Right cardiac atrium (tissue), 5 donors: ENCODE measurements around the gene HBE1. TPM values are rescaled to one million over a fixed set of nuclear protein-coding genes. Genes with fewer than 3 reads are reported as not detected.

Experiments used
- polyA plus RNA-seq: library from polyadenylated mRNA; stranded (reverse); fragments of 200-250 nt; gene quantifications from one replicate; pipeline ENCODE4 v1.2.3, GENCODE V29; 2013
- total RNA-seq, 4 donors: library from RNA; stranded (reverse); fragmentation: NEBNext Ultra II Directional; extraction: Animal tissue kit (Norgen Biotek cat#: 25700); gene quantifications; one replicate each; pipeline ENCODE4 v1.2.1, GENCODE V29; 2021
- donor health status: healthy with polysubstance abuse.
- donor health status: DM: no; HTN: yes; CAD: no.
- donor health status: DM: no; HTN: no; CAD: no.
- donor health status: DM: no; HTN: yes; CAD: no; lungs with severe emphysema.
- donor health status: DM: yes; HTN: yes; CAD: no.

HBE1 gene
- total and polyA plus RNA-seq, 5 donors = 0.11 TPM; not detected in 4

Other genes with a start within 250 kb of the HBE1 start
- gene OR52J3, start 223.4 kb downstream of the HBE1 start, total RNA-seq = not detected
- gene OR52J3, start 223.4 kb downstream of the HBE1 start, polyA plus RNA-seq = not detected
- not detected for gene OR52E2, start 210.3 kb downstream of the HBE1 start, total RNA-seq
- not detected for gene OR52E2, start 210.3 kb downstream of the HBE1 start, polyA plus RNA-seq
- gene OR52E1, start 200.4 kb downstream of the HBE1 start, total RNA-seq = not detected
- not detected for gene OR52E1, start 200.4 kb downstream of the HBE1 start, polyA plus RNA-seq
- gene OR52A5, start 131.6 kb downstream of the HBE1 start, total RNA-seq = not detected
- gene OR52A5, start 131.6 kb downstream of the HBE1 start, polyA plus RNA-seq = not detected
- gene OR52A1, start 115.2 kb downstream of the HBE1 start, total RNA-seq = not detected
- gene OR52A1, start 115.2 kb downstream of the HBE1 start, polyA plus RNA-seq = not detected
- not detected for gene OR51V1, start 69.3 kb downstream of the HBE1 start, total RNA-seq
- not detected for gene OR51V1, start 69.3 kb downstream of the HBE1 start, polyA plus RNA-seq
- gene HBB, start 42.9 kb downstream of the HBE1 start, total RNA-seq = 100 to 1,000 TPM in 2 of 4 donors, 10 to 100 TPM in 2; 63.4 to 190 (median 100) TPM
- 3.0 TPM for gene HBB, start 42.9 kb downstream of the HBE1 start, polyA plus RNA-seq
- not detected for gene HBD, start 35.5 kb downstream of the HBE1 start, total RNA-seq
- not detected for gene HBD, start 35.5 kb downstream of the HBE1 start, polyA plus RNA-seq
- gene HBG1, start 20.1 kb downstream of the HBE1 start, total RNA-seq = not detected
- gene HBG1, start 20.1 kb downstream of the HBE1 start, polyA plus RNA-seq = not detected
- 1 to 10 TPM in 1 of 4 donors, under 1 TPM in 1, not detected in 2; 0.44 to 1.1 TPM for gene HBG2, start 15.2 kb downstream of the HBE1 start, total RNA-seq
- 0.27 TPM for gene HBG2, start 15.2 kb downstream of the HBE1 start, polyA plus RNA-seq
- gene OR51B4, start 32.0 kb upstream of the HBE1 start, total RNA-seq = not detected
- gene OR51B4, start 32.0 kb upstream of the HBE1 start, polyA plus RNA-seq = not detected
- not detected for gene OR51B2, start 54.4 kb upstream of the HBE1 start, total RNA-seq
- not detected for gene OR51B2, start 54.4 kb upstream of the HBE1 start, polyA plus RNA-seq
- under 1 TPM in 1 of 4 donors, not detected in 3; 0.33 TPM for gene OR51B5, start 73.6 kb upstream of the HBE1 start, total RNA-seq
- 0.14 TPM for gene OR51B5, start 73.6 kb upstream of the HBE1 start, polyA plus RNA-seq
- gene OR51B6, start 81.6 kb upstream of the HBE1 start, total RNA-seq = not detected
- not detected for gene OR51B6, start 81.6 kb upstream of the HBE1 start, polyA plus RNA-seq
- not detected for gene OR51M1, start 113.9 kb upstream of the HBE1 start, total RNA-seq
- gene OR51M1, start 113.9 kb upstream of the HBE1 start, polyA plus RNA-seq = not detected
- gene OR51Q1, start 152.2 kb upstream of the HBE1 start, total RNA-seq = not detected
- gene OR51Q1, start 152.2 kb upstream of the HBE1 start, polyA plus RNA-seq = not detected
- not detected for gene OR51I1, start 171.6 kb upstream of the HBE1 start, total RNA-seq
- not detected for gene OR51I1, start 171.6 kb upstream of the HBE1 start, polyA plus RNA-seq
- not detected for gene OR51I2, start 179.4 kb upstream of the HBE1 start, total RNA-seq
- gene OR51I2, start 179.4 kb upstream of the HBE1 start, polyA plus RNA-seq = not detected
- not detected for gene OR52D1, start 218.7 kb upstream of the HBE1 start, total RNA-seq
- not detected for gene OR52D1, start 218.7 kb upstream of the HBE1 start, polyA plus RNA-seq
- gene UBQLN3, start 240.0 kb upstream of the HBE1 start, total RNA-seq = under 1 TPM in 2 of 4 donors, not detected in 2; 0.14 to 0.29 TPM
- gene UBQLN3, start 240.0 kb upstream of the HBE1 start, polyA plus RNA-seq = 0.05 TPM
- gene UBQLNL, start 246.8 kb upstream of the HBE1 start, total RNA-seq = under 1 TPM in 3 of 4 donors, not detected in 1; 0.20 to 0.28 (median 0.21) TPM
- gene UBQLNL, start 246.8 kb upstream of the HBE1 start, polyA plus RNA-seq = 0.18 TPM